Upper lobe of left lung (tissue), 6 donors: ENCODE data around the gene KIRREL3. TPM values are rescaled to one million over a fixed set of nuclear protein-coding genes. Genes with fewer than 3 reads are reported as not detected.

Experiments
- ATAC-seq, 2 donors: fragments of 200-7000 bp; cut with Tn5 transposase; one replicate each; pipeline ENCODE4 v1.9.1; 2022; ENCODE audit warnings: mild to moderate bottlenecking in 2 of 2, moderate library complexity in 2 of 2; ENCODE audit not compliant: low FRiP score in 2 of 2
- DNase-seq, 2 donors: peaks; one replicate each; pipeline ENCODE4 v3.0.0-alpha.2; 2019 to 2020
- H3K27ac ChIP-seq, 4 donors: fragments of 200-600 bp; sonication (generic); one replicate each; pipeline ENCODE4 v1.5.1; 2016 to 2019
- H3K27me3 ChIP-seq, 4 donors: fragments of 200-600 bp; sonication (generic); one replicate each; pipeline ENCODE4 v1.5.1; 2017 to 2019
- H3K36me3 ChIP-seq, 4 donors: fragments of 200-600 bp; sonication (generic); one replicate each; pipeline ENCODE4 v1.5.1; 2016 to 2019
- H3K4me1 ChIP-seq, 4 donors: fragments of 200-600 bp; sonication (generic); one replicate each; pipeline ENCODE4 v1.5.1; 2018 to 2019
- H3K4me3 ChIP-seq, 4 donors: fragments of 200-600 bp; sonication (generic); one replicate each; pipeline ENCODE4 v1.5.1; 2017 to 2019; ENCODE audit warnings: mild to moderate bottlenecking in 2 of 4, moderate library complexity in 1 of 4
- H3K9me3 ChIP-seq, 4 donors: fragments of 200-600 bp; sonication (generic); one replicate each; pipeline ENCODE4 v1.5.1; 2018 to 2019
- EP300 ChIP-seq, 4 donors: sonication (generic); formaldehyde crosslinking; IDR thresholded peaks; one replicate each; pipeline ENCODE4 v1.5.1; 2017; ENCODE audit warnings: antibody characterized with exemption in 4 of 4, control low read depth in 2 of 4
- POLR2A ChIP-seq, 4 donors: fragments of 450-650 bp; IDR thresholded peaks; one replicate each; pipeline ENCODE4 v1.5.1; 2016 to 2017; ENCODE audit warnings: antibody characterized with exemption in 4 of 4, mild to moderate bottlenecking in 2 of 4
- POLR2AphosphoS5 ChIP-seq, 2 donors: sonication (generic); formaldehyde crosslinking; IDR thresholded peaks; one replicate each; pipeline ENCODE4 v1.5.1; 2017; ENCODE audit warnings: antibody characterized with exemption in 2 of 2
- WGBS, 2 donors: methylation state at CpG; one replicate each; pipeline ENCODE4 v1.1.5; 2017 to 2018; 5-methylcytosine and 5-hydroxymethylcytosine counted together
- total RNA-seq, 6 donors: library from RNA; depleted of rRNA in 4 of 6; stranded (reverse); fragments of >200 nt in 4 of 6; gene quantifications; one replicate each; pipeline versions ENCODE4 v1.1.0 to v1.2.1, GENCODE V29; 2016 to 2021
- TF ChIP-seq, protein P1 (sequence below), 6 experiments: fragments of 450-650 bp in 4 of 6; fragments of 200-600 bp in 2 of 6; sonication (generic) in 2 of 6; IDR thresholded peaks; one replicate each; pipeline ENCODE4 v1.5.1; 2016 to 2019; ENCODE audit warnings: antibody characterized with exemption in 6 of 6
- donor health status: DM: no; HTN: no; CAD: no; lungs with moderate emphysema.
- donor health status: DM: no; HTN: yes; CAD: no; lungs with severe emphysema.

Gene KIRREL3
- total RNA-seq, 6 donors from 2014 or later = 0.22 to 0.24 TPM; not detected in 4

DNA sequence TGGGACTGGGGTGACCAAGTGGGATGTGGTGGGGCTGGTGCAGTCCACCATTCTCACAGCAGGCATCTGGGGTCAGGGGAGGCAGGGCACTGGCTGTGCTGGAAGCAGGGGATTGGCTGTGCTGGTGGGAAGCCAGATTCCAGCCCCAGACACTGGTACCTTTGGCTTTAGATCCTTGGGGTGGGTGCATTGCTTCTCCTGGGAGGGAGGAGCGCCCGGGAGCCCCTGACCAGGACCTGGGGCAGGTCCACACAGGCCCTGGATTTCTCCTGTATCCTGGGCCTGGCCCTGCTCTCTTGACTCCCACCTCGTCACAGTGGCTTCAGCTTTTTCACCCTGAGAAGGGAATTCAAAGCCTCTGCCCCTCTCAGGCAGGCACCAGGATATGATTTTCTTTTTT, 606.5 kb downstream of the KIRREL3 start:
- Histone ChIP-seq H3K27me3 (no peaks in the 10 kb centered on the region), H3K9me3 (no peaks in the 10 kb centered on the region), H3K36me3 (no peaks in the 10 kb centered on the region), H3K27ac (no peak overlapping the region), H3K4me3 (no peak overlapping the region), H3K4me1 (peaks cover 0 to 16% (median 5%) of the 10 kb centered on the region in 4 donors)
- TF ChIP-seq, protein P1, sequence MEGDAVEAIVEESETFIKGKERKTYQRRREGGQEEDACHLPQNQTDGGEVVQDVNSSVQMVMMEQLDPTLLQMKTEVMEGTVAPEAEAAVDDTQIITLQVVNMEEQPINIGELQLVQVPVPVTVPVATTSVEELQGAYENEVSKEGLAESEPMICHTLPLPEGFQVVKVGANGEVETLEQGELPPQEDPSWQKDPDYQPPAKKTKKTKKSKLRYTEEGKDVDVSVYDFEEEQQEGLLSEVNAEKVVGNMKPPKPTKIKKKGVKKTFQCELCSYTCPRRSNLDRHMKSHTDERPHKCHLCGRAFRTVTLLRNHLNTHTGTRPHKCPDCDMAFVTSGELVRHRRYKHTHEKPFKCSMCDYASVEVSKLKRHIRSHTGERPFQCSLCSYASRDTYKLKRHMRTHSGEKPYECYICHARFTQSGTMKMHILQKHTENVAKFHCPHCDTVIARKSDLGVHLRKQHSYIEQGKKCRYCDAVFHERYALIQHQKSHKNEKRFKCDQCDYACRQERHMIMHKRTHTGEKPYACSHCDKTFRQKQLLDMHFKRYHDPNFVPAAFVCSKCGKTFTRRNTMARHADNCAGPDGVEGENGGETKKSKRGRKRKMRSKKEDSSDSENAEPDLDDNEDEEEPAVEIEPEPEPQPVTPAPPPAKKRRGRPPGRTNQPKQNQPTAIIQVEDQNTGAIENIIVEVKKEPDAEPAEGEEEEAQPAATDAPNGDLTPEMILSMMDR (IDR thresholded peaks at IDR 0.05) = no peak
- TF ChIP-seq EP300 (IDR thresholded peaks at IDR 0.05) (no peak), POLR2A (IDR thresholded peaks at IDR 0.05) (no peak), POLR2AphosphoS5 (IDR thresholded peaks at IDR 0.05) (no peak)
- DNase-seq (no peak), ATAC-seq (no peak)
- 95% methylated on average over 1 to 3 of the region's 3 CpGs for WGBS, 2 donors

GRCh38 chr11:126393143-126393542, 607.4 kb downstream of the KIRREL3 start:
- no peak for ATAC-seq
- no peak overlapping the region for H3K27ac ChIP-seq

GRCh38 chr11:126392633-126393013, 607.9 kb downstream of the KIRREL3 start:
- Histone ChIP-seq H3K4me3 (no peak overlapping the region), H3K27ac (no peak overlapping the region), H3K9me3 (no peaks in the 10 kb centered on the region), H3K36me3 (no peaks in the 10 kb centered on the region), H3K4me1 (peaks cover 0 to 16% (median 5%) of the 10 kb centered on the region in 4 donors), H3K27me3 (no peaks in the 10 kb centered on the region)
- no peak for TF ChIP-seq EP300 (IDR thresholded peaks at IDR 0.05)
- no peak for TF ChIP-seq POLR2A (IDR thresholded peaks at IDR 0.05)
- TF ChIP-seq, protein P1 (IDR thresholded peaks at IDR 0.05) = no peak
- TF ChIP-seq POLR2AphosphoS5 (IDR thresholded peaks at IDR 0.05) = no peak
- DNase-seq (no peak), ATAC-seq (no peak)
- WGBS, 2 donors = 40 to 45% methylated on average over 4 of the region's 4 CpGs

More at GRCh38 chr11:126393143-126393542, 607.4 kb downstream of the KIRREL3 start:
- no peaks in the 10 kb centered on the region for H3K27me3 ChIP-seq
- DNase-seq = no peak
- H3K4me3 ChIP-seq = no peak overlapping the region
- no peaks in the 10 kb centered on the region for H3K36me3 ChIP-seq
- peaks cover 0 to 16% (median 5%) of the 10 kb centered on the region in 4 donors for H3K4me1 ChIP-seq
- WGBS, 2 donors = 85 to 90% methylated on average over 5 of the region's 5 CpGs
- TF ChIP-seq EP300 (IDR thresholded peaks at IDR 0.05) (no peak), POLR2A (IDR thresholded peaks at IDR 0.05) (no peak), POLR2AphosphoS5 (IDR thresholded peaks at IDR 0.05) (no peak)
- TF ChIP-seq, protein P1 (IDR thresholded peaks at IDR 0.05) = no peak
- no peaks in the 10 kb centered on the region for H3K9me3 ChIP-seq

- no peaks in the 10 kb centered on the region for H3K9me3 ChIP-seq
- 41 to 69% methylated on average over 5 to 8 of the region's 8 CpGs for WGBS, 2 donors
Observed at GRCh38 chr11:126391970-126392632, 608.5 kb downstream of the KIRREL3 start.

More at GRCh38 chr11:126391970-126392632, 608.5 kb downstream of the KIRREL3 start:
- no peak for TF ChIP-seq POLR2A (IDR thresholded peaks at IDR 0.05)
- TF ChIP-seq, protein P1 (IDR thresholded peaks at IDR 0.05) = peak in 1 of 6 experiments; percentile 27
- TF ChIP-seq EP300 (IDR thresholded peaks at IDR 0.05) = no peak
- no peak for TF ChIP-seq POLR2AphosphoS5 (IDR thresholded peaks at IDR 0.05)
- H3K27ac ChIP-seq = no peak overlapping the region
- peak in 1 of 2 donors; percentile 20 for ATAC-seq
- H3K4me3 ChIP-seq = no peak overlapping the region
- H3K36me3 ChIP-seq = no peaks in the 10 kb centered on the region
- peak in 1 of 2 donors; percentile 56 for DNase-seq
- H3K27me3 ChIP-seq = no peaks in the 10 kb centered on the region
- peaks cover under 1 to 18% (median 5%) of the 10 kb centered on the region in 4 donors for H3K4me1 ChIP-seq
